GM06990 (cell line): ENCODE measurements around the gene AASDH.

Experiments
- DNase-seq: peaks from one replicate; pipeline ENCODE4 v3.0.0-alpha.2; 2011; ENCODE audit not compliant: insufficient read length; ENCODE audit errors: extremely low read depth
- H3K27me3 ChIP-seq: replicated peaks from 2 replicates; pipeline ENCODE4 v1.6.0; 2011; ENCODE audit warnings: low read length; ENCODE audit not compliant: control insufficient read depth, insufficient read depth
- H3K36me3 ChIP-seq: 2 replicates; pipeline ENCODE4 v1.5.1; 2011; ENCODE audit warnings: low read length; ENCODE audit not compliant: control insufficient read depth, insufficient read depth
- H3K4me3 ChIP-seq: replicated peaks from 2 replicates; pipeline ENCODE4 v1.5.1; 2011; ENCODE audit warnings: low read depth, mild to moderate bottlenecking, control low read depth, low read length
- TF ChIP-seq, protein P1 (sequence below): IDR thresholded peaks from 2 replicates; pipeline ENCODE4 v1.5.1; 2011; ENCODE audit warnings: low read length, control low read depth, mild to moderate bottlenecking, inconsistent platforms; ENCODE audit not compliant: insufficient read depth, poor library complexity, severe bottlenecking

AASDH gene

DNA sequence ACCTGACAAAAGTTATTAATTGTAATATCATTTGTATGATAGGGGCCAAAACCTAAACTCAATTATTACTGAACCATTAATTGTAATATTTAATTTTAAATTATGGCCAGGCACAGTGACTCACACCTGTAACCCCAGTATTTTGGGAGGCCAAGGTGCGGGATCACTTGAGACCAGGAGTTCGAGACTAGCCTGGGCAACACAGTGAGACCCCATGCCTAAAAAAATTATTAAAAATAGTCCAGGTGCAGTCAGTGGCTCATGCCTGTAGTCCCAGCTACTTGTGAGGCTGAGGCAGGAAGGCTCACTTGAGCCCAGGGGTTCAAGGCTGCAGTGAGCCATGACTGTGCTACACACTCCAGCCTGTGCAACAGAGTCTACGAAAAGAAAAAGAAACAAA is 30.1 kb upstream of the AASDH start:
- H3K27me3 ChIP-seq: no peaks in the 10 kb centered on the region
- TF ChIP-seq, protein P1, sequence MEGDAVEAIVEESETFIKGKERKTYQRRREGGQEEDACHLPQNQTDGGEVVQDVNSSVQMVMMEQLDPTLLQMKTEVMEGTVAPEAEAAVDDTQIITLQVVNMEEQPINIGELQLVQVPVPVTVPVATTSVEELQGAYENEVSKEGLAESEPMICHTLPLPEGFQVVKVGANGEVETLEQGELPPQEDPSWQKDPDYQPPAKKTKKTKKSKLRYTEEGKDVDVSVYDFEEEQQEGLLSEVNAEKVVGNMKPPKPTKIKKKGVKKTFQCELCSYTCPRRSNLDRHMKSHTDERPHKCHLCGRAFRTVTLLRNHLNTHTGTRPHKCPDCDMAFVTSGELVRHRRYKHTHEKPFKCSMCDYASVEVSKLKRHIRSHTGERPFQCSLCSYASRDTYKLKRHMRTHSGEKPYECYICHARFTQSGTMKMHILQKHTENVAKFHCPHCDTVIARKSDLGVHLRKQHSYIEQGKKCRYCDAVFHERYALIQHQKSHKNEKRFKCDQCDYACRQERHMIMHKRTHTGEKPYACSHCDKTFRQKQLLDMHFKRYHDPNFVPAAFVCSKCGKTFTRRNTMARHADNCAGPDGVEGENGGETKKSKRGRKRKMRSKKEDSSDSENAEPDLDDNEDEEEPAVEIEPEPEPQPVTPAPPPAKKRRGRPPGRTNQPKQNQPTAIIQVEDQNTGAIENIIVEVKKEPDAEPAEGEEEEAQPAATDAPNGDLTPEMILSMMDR: no peak
- H3K36me3 ChIP-seq: no peaks in the 10 kb centered on the region
- no peak for DNase-seq
- H3K4me3 ChIP-seq: no peak overlapping the region

- DNase-seq: no peak
- TF ChIP-seq, protein P1: no peak
- no peaks in the 10 kb centered on the region for H3K36me3 ChIP-seq
Measured at GRCh38 chr4:56416349-56416748, 29.1 kb upstream of the AASDH start.

DNA sequence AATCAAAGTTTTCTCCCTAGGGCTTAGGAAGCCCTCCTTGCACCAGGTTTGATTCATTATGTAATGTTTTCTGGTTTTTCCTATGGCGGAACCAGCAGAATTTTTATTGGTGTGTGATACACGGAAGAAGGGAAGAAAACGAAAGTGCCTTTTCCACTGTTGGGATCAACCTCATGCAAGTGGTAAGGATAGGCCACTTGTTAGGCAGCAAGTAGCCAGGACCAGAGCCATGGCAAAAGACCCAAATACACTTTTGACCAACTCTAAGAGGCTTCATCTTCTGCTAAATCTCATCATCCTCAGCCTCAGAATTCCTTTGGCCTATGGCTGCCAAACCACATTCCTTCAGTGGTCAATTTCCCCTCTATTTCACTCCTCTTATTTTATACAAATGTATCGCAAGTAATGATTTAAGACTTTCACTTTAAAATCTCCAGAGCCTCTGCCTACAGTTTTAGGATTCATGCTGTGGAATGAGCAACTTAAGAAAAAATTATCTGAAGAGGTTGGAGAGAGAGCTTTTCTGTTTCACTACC is 26.9 kb upstream of the AASDH start:
- Histone ChIP-seq H3K27me3 (no peaks in the 10 kb centered on the region), H3K4me3 (no peak overlapping the region), H3K36me3 (no peaks in the 10 kb centered on the region)
- TF ChIP-seq, protein P1: no peak
- no peak for DNase-seq

More at GRCh38 chr4:56416349-56416748, 29.1 kb upstream of the AASDH start:
- Histone ChIP-seq H3K4me3 (no peak overlapping the region), H3K27me3 (no peaks in the 10 kb centered on the region)

DNA sequence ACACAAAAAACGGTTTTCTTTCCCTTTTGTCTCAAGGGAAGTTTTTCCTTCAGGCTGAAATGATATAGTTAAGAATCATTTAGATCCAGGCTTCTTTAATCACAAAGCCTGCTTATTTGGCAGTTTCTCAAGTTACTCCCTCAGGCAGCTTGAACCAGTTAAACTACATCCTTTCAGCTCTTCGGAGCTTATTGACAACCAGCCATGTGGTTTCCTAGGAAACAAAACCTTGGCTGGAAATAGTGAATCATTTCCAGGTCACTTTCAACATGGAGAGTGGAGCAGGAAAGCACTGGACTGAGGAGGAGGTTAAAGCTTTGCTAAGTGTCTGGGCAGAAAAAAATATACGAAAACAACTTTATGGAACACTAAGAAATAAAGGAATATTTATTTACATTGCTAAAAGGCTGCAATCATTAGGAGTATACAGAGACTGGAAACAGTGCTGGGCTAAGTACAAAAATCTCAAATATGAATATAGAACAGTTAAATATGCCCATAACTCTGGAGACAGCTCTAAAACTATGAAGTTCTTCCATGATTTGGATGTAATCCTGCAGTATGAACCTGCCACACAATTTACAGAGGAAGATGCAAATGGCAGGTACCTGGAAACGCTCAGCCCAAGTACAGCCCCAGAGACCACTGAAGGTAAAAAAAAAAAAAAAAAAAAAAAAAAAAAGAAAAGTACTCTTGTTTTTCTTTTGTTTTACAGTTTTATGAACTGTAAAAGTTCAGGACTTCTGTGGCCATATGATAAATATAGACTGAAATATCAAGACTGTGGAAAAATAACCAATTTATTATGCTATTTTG is 23.2 kb upstream of the AASDH start:
- H3K27me3 ChIP-seq: no peaks in the 10 kb centered on the region
- H3K36me3 ChIP-seq: peaks cover 5% of the 10 kb centered on the region
- DNase-seq: no peak
- H3K4me3 ChIP-seq: no peak overlapping the region
- TF ChIP-seq, protein P1: no peak

DNA sequence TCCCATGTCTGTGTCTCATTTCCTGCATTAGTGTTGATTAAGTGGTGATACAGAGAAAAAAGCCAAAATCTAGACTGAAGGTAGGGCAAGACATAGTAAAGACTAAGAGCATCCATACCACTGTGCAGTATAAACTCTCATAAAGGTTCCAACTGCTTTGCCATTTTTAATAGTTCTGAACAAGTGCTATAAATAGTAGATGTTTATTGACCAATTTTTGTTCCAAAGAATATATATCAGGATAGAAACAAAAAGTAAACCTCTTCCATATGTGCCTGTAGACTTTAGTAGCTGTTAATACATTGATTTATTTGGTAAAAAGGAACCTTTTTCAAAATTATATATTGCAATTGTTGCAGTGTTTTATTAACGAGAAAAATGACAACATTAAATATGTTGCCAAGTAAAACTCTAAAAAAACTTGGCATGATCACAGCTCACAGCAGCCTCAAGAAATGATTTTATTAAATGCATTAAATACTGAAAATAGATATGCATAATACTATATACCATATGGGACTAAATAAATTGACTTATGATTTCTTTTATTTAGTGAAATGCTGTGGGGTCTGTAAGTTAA is 22.3 kb upstream of the AASDH start:
- no peak for DNase-seq
- H3K27me3 ChIP-seq: no peaks in the 10 kb centered on the region
- H3K4me3 ChIP-seq: no peak overlapping the region
- peaks cover 7% of the 10 kb centered on the region for H3K36me3 ChIP-seq
- TF ChIP-seq, protein P1: no peak
